Ishikawa (cell line): ENCODE results near the gene TRMT10B.

Source experiments
- CEBPB ChIP-seq: IDR thresholded peaks from 2 replicates; pipeline ENCODE4 v1.6.1; 2012
- CREB1 ChIP-seq: IDR thresholded peaks from 2 replicates; pipeline ENCODE4 v1.6.1; 2012; ENCODE audit warnings: low read depth
- EGR1 ChIP-seq: IDR thresholded peaks from 2 replicates; pipeline ENCODE4 v1.6.1; 2012
- EP300 ChIP-seq: IDR thresholded peaks from 2 replicates; pipeline ENCODE4 v1.6.1; 2012; ENCODE audit warnings: borderline replicate concordance
- FOXM1 ChIP-seq: IDR thresholded peaks from 2 replicates; pipeline ENCODE4 v1.6.1; 2012; ENCODE audit warnings: low read depth, borderline replicate concordance
- MAX ChIP-seq: IDR thresholded peaks from 2 replicates; pipeline ENCODE4 v1.6.1; 2012
- NFIC ChIP-seq: IDR thresholded peaks from 2 replicates; pipeline ENCODE4 v1.6.1; 2012
- RAD21 ChIP-seq: IDR thresholded peaks from 2 replicates; pipeline ENCODE4 v1.6.1; 2012; ENCODE audit warnings: low read depth
- REST ChIP-seq: IDR thresholded peaks from 2 replicates; pipeline ENCODE4 v1.6.1; 2012; ENCODE audit warnings: low read depth, mild to moderate bottlenecking
- TAF1 ChIP-seq: IDR thresholded peaks from 2 replicates; pipeline ENCODE4 v1.6.1; 2012; ENCODE audit warnings: low read depth, mild to moderate bottlenecking
- TCF12 ChIP-seq: IDR thresholded peaks from 2 replicates; pipeline ENCODE4 v1.6.1; 2012; ENCODE audit warnings: low read depth
- TEAD4 ChIP-seq: IDR thresholded peaks from 2 replicates; pipeline ENCODE4 v1.6.1; 2012
- USF1 ChIP-seq: IDR thresholded peaks from 2 replicates; pipeline ENCODE4 v1.6.1; 2012
- YY1 ChIP-seq: IDR thresholded peaks from 2 replicates; pipeline ENCODE4 v1.6.1; 2012; ENCODE audit warnings: low read depth
- ZBTB7A ChIP-seq: IDR thresholded peaks from 2 replicates; pipeline ENCODE4 v1.6.1; 2012; ENCODE audit warnings: low read depth

Gene TRMT10B

GRCh38 chr9:37753489-37754190, at the start of gene TRMT10B:
TSS of gene TRMT10B (plus strand) at chr9:37753805. CDS start at chr9:37761932, 8,127 bp downstream.
- TF ChIP-seq TEAD4 (no peak), CEBPB (peak; percentile 93), USF1 (peak; percentile 76), MAX (no peak), EP300 (no peak), TAF1 (peak; percentile 28; the same call in 1 of the 2 replicates), ZBTB7A (peak; percentile 68), RAD21 (no peak), FOXM1 (no peak), YY1 (no peak), EGR1 (0 out of 2 replicates have a peak, but pooled peaks have one; percentile 16), TCF12 (no peak), CREB1 (no peak), NFIC (no peak)

GRCh38 chr9:37705787-37706186, 47.8 kb upstream of the TRMT10B start:
- TF ChIP-seq ZBTB7A (no peak), TAF1 (no peak), NFIC (no peak), TEAD4 (no peak), CREB1 (no peak), EP300 (no peak), CEBPB (no peak), RAD21 (no peak), MAX (no peak), REST (no peak), YY1 (no peak), EGR1 (no peak), USF1 (no peak), FOXM1 (no peak)

GRCh38 chr9:37706290-37706689, 47.3 kb upstream of the TRMT10B start:
- no peak for TF ChIP-seq NFIC
- TF ChIP-seq FOXM1, result no peak
- TF ChIP-seq CREB1, result no peak
- TF ChIP-seq TCF12, result no peak
- no peak for TF ChIP-seq USF1
- no peak for TF ChIP-seq ZBTB7A
- no peak for TF ChIP-seq REST
- TF ChIP-seq MAX, result no peak
- TF ChIP-seq TEAD4, result no peak
- TF ChIP-seq CEBPB, result no peak
- no peak for TF ChIP-seq RAD21
- TF ChIP-seq YY1, result no peak
- no peak for TF ChIP-seq TAF1

GRCh38 chr9:37707748-37708147, 45.9 kb upstream of the TRMT10B start:
- no peak for TF ChIP-seq RAD21
- no peak for TF ChIP-seq FOXM1
- no peak for TF ChIP-seq TAF1
- no peak for TF ChIP-seq EP300
- no peak for TF ChIP-seq NFIC
- TF ChIP-seq ZBTB7A, result no peak

GRCh38 chr9:37710046-37710445, 43.6 kb upstream of the TRMT10B start:
- no peak for TF ChIP-seq FOXM1
- no peak for TF ChIP-seq NFIC
- no peak for TF ChIP-seq REST
- no peak for TF ChIP-seq ZBTB7A
- TF ChIP-seq TAF1, result no peak
- TF ChIP-seq USF1, result no peak
- no peak for TF ChIP-seq TEAD4
- TF ChIP-seq CREB1, result no peak
- no peak for TF ChIP-seq CEBPB
- no peak for TF ChIP-seq YY1
- TF ChIP-seq EP300, result no peak
- TF ChIP-seq TCF12, result no peak
